Measurements from ENCODE around the gene SOX30. TPM values are rescaled to one million over a fixed set of nuclear protein-coding genes. Genes with fewer than 3 reads are reported as not detected.

Gene SOX30
- total and polyA plus RNA-seq, 2 of the 13 experiments (the other 11 are each of a cell fraction or from before 2014, with no cell fraction given): 0.05 TPM; not detected in 1

- no peak for FAIRE-seq
These were observed 16.1 kb upstream of the SOX30 start for GRCh38 chr5:157668356-157668755.

GRCh38 chr5:157665467-157666070 lies 13.3 kb upstream of the SOX30 start:
- H3K27me3 ChIP-seq (ENCODE audit: control insufficient read depth in 1 of 2, insufficient read depth in 2 of 2, low read length in 2 of 2): no peaks in the 10 kb centered on the region
- no peak overlapping the region for H3K9ac ChIP-seq (ENCODE audit: insufficient read depth, low read depth, low read length)
- H3K36me3 ChIP-seq (replicated peaks in 1 of 2; ENCODE audit: control insufficient read depth in 1 of 2, insufficient read depth in 2 of 2, low read length in 2 of 2): no peaks in the 10 kb centered on the region
- H4K20me1 ChIP-seq (ENCODE audit: insufficient read depth, low read length): no peaks in the 10 kb centered on the region
- DNase-seq (ENCODE audit: low spot score): peak; percentile 12
- no peak overlapping the region for H3K4me3 ChIP-seq (replicated peaks in 1 of 3; ENCODE audit: insufficient read depth in 1 of 3, low read depth in 2 of 3, low read length in 3 of 3)
- H3K27ac ChIP-seq (ENCODE audit: extremely low read length, insufficient read depth, low read length): no peak overlapping the region
- no peak for TF ChIP-seq HNRNPK (IDR thresholded peaks at IDR 0.05; ENCODE audit: low read depth, low read length, poor library complexity, severe bottlenecking)
- no peak for TF ChIP-seq TEAD3 (CRISPR knock-in tag; optimal IDR thresholded peaks at IDR 0.05; ENCODE audit: borderline replicate concordance)
- TF ChIP-seq TOE1 (CRISPR knock-in tag; IDR thresholded peaks at IDR 0.05): no peak
- peak; percentile 12; the same call in 1 of the 2 replicates for TF ChIP-seq CEBPB (IDR thresholded peaks at IDR 0.05; ENCODE audit: borderline replicate concordance, low read depth, low read length)
- no peaks in the 10 kb centered on the region for H3K9me3 ChIP-seq (ENCODE audit: low read length)
- peaks cover 9% of the 10 kb centered on the region; the same call in 1 of the 2 replicates for H3K4me1 ChIP-seq (ENCODE audit: insufficient read depth, low read length)
- 28% methylated on average over 2 of the region's 2 CpGs for WGBS (ENCODE audit: low lambda C conversion rate)
- no TSS peak for BruUV-seq (replicated peaks)
- in situ Hi-C loops (cut with HindIII; ENCODE audit: extremely low pct_ligation_motif_present, low pct_unique_long_range_greater_than_20kb) (no loop called here), intact Hi-C loops (cut with micrococcal nuclease; ENCODE audit: unreplicated experiment) (no loop called here)
- FAIRE-seq: no peak
- H3K4me2 ChIP-seq (ENCODE audit: low read depth, low read length): no peak overlapping the region
- H3K79me2 ChIP-seq (ENCODE audit: insufficient read depth, low read length): no peaks in the 10 kb centered on the region
- ChIA-PET POLR2A (no interaction called here), CTCF (ENCODE audit: low intra/inter-chr PET ratio, low total read pairs) (no interaction called here)
- ATAC-seq: no peak
- no peak overlapping the region for H2AFZ ChIP-seq (ENCODE audit: low read length)

More at GRCh38 chr5:157668356-157668755, 16.1 kb upstream of the SOX30 start:
- Histone ChIP-seq H3K36me3 (replicated peaks in 1 of 2; ENCODE audit: control insufficient read depth in 1 of 2, insufficient read depth in 2 of 2, low read length in 2 of 2) (no peaks in the 10 kb centered on the region), H3K79me2 (ENCODE audit: insufficient read depth, low read length) (no peaks in the 10 kb centered on the region), H3K9me3 (ENCODE audit: low read length) (peaks cover 6% of the 10 kb centered on the region; the same call in 1 of the 2 replicates), H3K4me3 (replicated peaks in 1 of 3; ENCODE audit: insufficient read depth in 1 of 3, low read depth in 2 of 3, low read length in 3 of 3) (no peak overlapping the region), H2AFZ (ENCODE audit: low read length) (no peak overlapping the region), H3K27me3 (ENCODE audit: control insufficient read depth in 1 of 2, insufficient read depth in 2 of 2, low read length in 2 of 2) (no peaks in the 10 kb centered on the region), H3K4me2 (ENCODE audit: low read depth, low read length) (no peak overlapping the region), H4K20me1 (ENCODE audit: insufficient read depth, low read length) (no peaks in the 10 kb centered on the region), H3K4me1 (ENCODE audit: insufficient read depth, low read length) (peaks cover 15% of the 10 kb centered on the region; the same call in 1 of the 2 replicates), H3K27ac (ENCODE audit: extremely low read length, insufficient read depth, low read length) (no peak overlapping the region), H3K9ac (ENCODE audit: insufficient read depth, low read depth, low read length) (no peak overlapping the region)
- no peak for TF ChIP-seq ZNF546 (CRISPR knock-in tag; conservative IDR thresholded peaks at IDR 0.05)
- TF ChIP-seq ZBTB38 (CRISPR knock-in tag; IDR thresholded peaks at IDR 0.05): no peak
- no peak for TF ChIP-seq HCFC1 (IDR thresholded peaks at IDR 0.05; ENCODE audit: low read depth, low read length)
- no peak for TF ChIP-seq ZBTB37 (CRISPR knock-in tag; IDR thresholded peaks at IDR 0.05)
- TF ChIP-seq DNMT3B (CRISPR knock-in tag; conservative IDR thresholded peaks at IDR 0.05): no peak
- DNase-seq (ENCODE audit: low spot score) (no peak), ATAC-seq (no peak)
- ChIA-PET POLR2A (no interaction called here), CTCF (ENCODE audit: low intra/inter-chr PET ratio, low total read pairs) (interaction anchor here (2.5 to 3.5 kb wide), 2 partner anchors 50 to 75 kb away, joined by 8 to 54 read pairs; partner anchors contain the start of gene LSM11)
- no TSS peak for BruUV-seq (replicated peaks)
- intact Hi-C loops (cut with micrococcal nuclease; ENCODE audit: unreplicated experiment) (no loop called here), in situ Hi-C loops (cut with HindIII; ENCODE audit: extremely low pct_ligation_motif_present, low pct_unique_long_range_greater_than_20kb) (no loop called here)
- WGBS (ENCODE audit: low lambda C conversion rate): 0% methylated on average over 1 of the region's 1 CpG

Measured in HepG2 (cell line).